ENCODE results near the gene HHATL.

DNA sequence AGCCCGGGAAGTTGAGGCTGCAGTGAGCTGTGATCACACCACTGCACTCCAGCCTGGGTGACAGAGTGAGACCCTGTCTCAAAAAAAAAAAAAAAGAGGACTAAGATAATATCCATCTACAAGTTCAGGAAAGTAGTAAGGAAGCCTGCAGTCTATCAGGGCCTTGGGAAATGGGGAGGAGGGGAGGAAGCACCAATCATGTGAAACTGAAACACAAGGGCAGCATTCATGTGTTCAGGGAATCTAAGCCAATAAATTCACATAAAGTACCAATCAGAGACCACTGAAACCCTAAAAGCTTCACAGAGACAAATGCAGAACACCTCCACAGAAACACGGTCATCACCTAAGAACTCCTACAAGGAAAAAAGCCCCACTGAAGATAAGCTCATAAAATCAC lies 22.9 kb upstream of the HHATL start:
- TF ChIP-seq CTCF (IDR thresholded peaks at IDR 0.05), result no peak
- no peak for TF ChIP-seq POLR2AphosphoS5 (IDR thresholded peaks at IDR 0.05)
- TF ChIP-seq EP300 (IDR thresholded peaks at IDR 0.05), result no peak
